Panc1 (cell line): ENCODE data around the gene KLK4. TPM values are rescaled to one million over a fixed set of nuclear protein-coding genes. Genes with fewer than 3 reads are reported as not detected.

Experiments
- ATAC-seq: fragments of 200-7000 bp; cut with Tn5 transposase; 2 replicates; pipeline ENCODE4 v1.9.1; 2020; ENCODE audit warnings: mild to moderate bottlenecking, moderate library complexity
- BruUV-seq: library from RNA; stranded (reverse); fragments of 400-500 nt; replicated peaks from 2 replicates; lab custom pipeline; 2021; lab: Mats Ljungman, UMichigan
- CTCF ChIA-PET: fragments of 300-600 bp; sonication (Branson Sonifier 250); formaldehyde crosslinking; loops from one replicate; lab custom pipeline; 2022; ENCODE audit warnings: antibody characterized with exemption; lab: Charles Lee
- POLR2A ChIA-PET: fragments of 300-600 bp; sonication (Branson Sonifier 250); formaldehyde crosslinking; loops from one replicate; lab custom pipeline; 2022; ENCODE audit warnings: antibody characterized with exemption; lab: Charles Lee
- DNase-seq: peaks from one replicate; pipeline ENCODE4 v3.0.0-alpha.2; 2010; ENCODE audit warnings: low read depth, low spot score
- H3K27ac ChIP-seq: 2 replicates; pipeline ENCODE4 v1.5.1; 2011; ENCODE audit warnings: mild to moderate bottlenecking, low read length, inconsistent platforms
- H3K27me3 ChIP-seq: fragments of 200-500 bp; sonication (Bioruptor generic); 2 replicates; pipeline ENCODE4 v1.6.0; 2014; ENCODE audit warnings: low read length, inconsistent platforms; ENCODE audit not compliant: control insufficient read depth, insufficient read depth
- H3K36me3 ChIP-seq: fragments of 200-500 bp; sonication (Bioruptor generic); 2 replicates; pipeline ENCODE4 v1.5.1; 2014; ENCODE audit warnings: inconsistent platforms, mild to moderate bottlenecking, low read length, moderate library complexity; ENCODE audit not compliant: control insufficient read depth, insufficient read depth
- H3K4me1 ChIP-seq: 2 replicates; pipeline ENCODE4 v1.5.1; 2011; ENCODE audit warnings: inconsistent platforms, mild to moderate bottlenecking, low read length, moderate library complexity; ENCODE audit not compliant: control insufficient read depth, insufficient read depth
- H3K4me3 ChIP-seq, 2 experiments: 2 replicates each; pipeline ENCODE4 v1.5.1; 2011 to 2012; ENCODE audit warnings: low read depth in 2 of 2, low read length in 2 of 2, mild to moderate bottlenecking in 2 of 2, inconsistent platforms in 1 of 2, moderate library complexity in 1 of 2
- H3K9me3 ChIP-seq: fragments of 200-500 bp; sonication (Bioruptor generic); 2 replicates; pipeline ENCODE4 v1.5.1; 2014; ENCODE audit warnings: low read depth, mild to moderate bottlenecking, inconsistent platforms, low read length, moderate library complexity; ENCODE audit not compliant: control insufficient read depth, insufficient read depth
- POLR2AphosphoS5 ChIP-seq: IDR thresholded peaks from 2 replicates; pipeline ENCODE4 v1.6.1; 2012; ENCODE audit warnings: mild to moderate bottlenecking, low read depth, low read length, moderate library complexity
- SIN3A ChIP-seq: IDR thresholded peaks from 2 replicates; pipeline ENCODE4 v1.6.1; 2012; ENCODE audit warnings: low read depth, mild to moderate bottlenecking, low read length, moderate library complexity, borderline replicate concordance; ENCODE audit not compliant: insufficient read depth
- TCF7L2 ChIP-seq: IDR thresholded peaks from 2 replicates; pipeline ENCODE4 v1.6.1; 2011; ENCODE audit warnings: mild to moderate bottlenecking, low read depth, low read length, inconsistent platforms
- in situ Hi-C: cut with HindIII; loops from 2 replicates; pipeline ENCODE4 v1.10.0; 2016; ENCODE audit warnings: low sequenced_read_pairs, low pct_unique_long_range_greater_than_20kb
- intact Hi-C: fragments of 100-400 bp; cut with micrococcal nuclease; formaldehyde crosslinking; loops from one replicate; pipeline ENCODE4 v1.10.0; 2022; ENCODE audit not compliant: unreplicated experiment
- total RNA-seq: library from RNA; stranded (reverse); gene quantifications from one replicate; pipeline ENCODE4 v1.2.1, GENCODE V29; 2021; ENCODE audit not compliant: unreplicated experiment
- TF ChIP-seq, protein P1 (sequence below): fragments of 450-650 bp; IDR thresholded peaks from 2 replicates; pipeline ENCODE4 v1.5.1; 2017; ENCODE audit warnings: mild to moderate bottlenecking
- TF ChIP-seq, protein P2 (sequence below), 2 experiments: IDR thresholded peaks; 2 replicates each; pipeline ENCODE4 v1.6.1; 2011 to 2012; ENCODE audit warnings: low read depth in 2 of 2, control low read depth in 1 of 2, low read length in 1 of 2, mild to moderate bottlenecking in 1 of 2, moderate library complexity in 1 of 2; ENCODE audit not compliant: insufficient read depth in 1 of 2

KLK4 gene
- total RNA-seq, 1 experiment from 2014 or later = not detected

DNA sequence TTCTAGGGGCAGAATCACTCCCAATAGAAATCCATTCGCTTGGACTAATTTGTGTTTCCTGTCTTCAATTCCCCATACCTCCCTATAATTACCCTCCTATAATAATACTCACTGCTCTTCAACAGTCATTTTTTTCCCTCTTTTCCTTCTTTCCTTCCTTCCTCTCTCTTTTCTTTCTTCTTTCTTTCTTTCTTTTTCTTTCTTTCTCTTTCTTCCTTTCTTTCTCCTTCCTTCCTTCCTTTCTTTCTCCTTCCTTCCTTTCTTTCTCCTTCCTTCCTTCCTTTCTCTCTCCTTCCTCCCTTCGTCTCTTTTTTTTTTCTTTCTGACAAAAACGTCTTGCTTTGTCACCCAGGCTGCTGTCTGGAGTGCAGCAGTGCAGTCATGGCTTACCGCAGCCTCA, 33.6 kb upstream of the KLK4 start:
- Histone ChIP-seq H3K4me3 (no peak overlapping the region), H3K4me1 (no peaks in the 10 kb centered on the region), H3K27ac (no peak overlapping the region), H3K27me3 (no peaks in the 10 kb centered on the region), H3K36me3 (no peaks in the 10 kb centered on the region), H3K9me3 (no peaks in the 10 kb centered on the region)
- BruUV-seq = no TSS peak
- TF ChIP-seq SIN3A (no peak), TCF7L2 (no peak)
- TF ChIP-seq, protein P1, sequence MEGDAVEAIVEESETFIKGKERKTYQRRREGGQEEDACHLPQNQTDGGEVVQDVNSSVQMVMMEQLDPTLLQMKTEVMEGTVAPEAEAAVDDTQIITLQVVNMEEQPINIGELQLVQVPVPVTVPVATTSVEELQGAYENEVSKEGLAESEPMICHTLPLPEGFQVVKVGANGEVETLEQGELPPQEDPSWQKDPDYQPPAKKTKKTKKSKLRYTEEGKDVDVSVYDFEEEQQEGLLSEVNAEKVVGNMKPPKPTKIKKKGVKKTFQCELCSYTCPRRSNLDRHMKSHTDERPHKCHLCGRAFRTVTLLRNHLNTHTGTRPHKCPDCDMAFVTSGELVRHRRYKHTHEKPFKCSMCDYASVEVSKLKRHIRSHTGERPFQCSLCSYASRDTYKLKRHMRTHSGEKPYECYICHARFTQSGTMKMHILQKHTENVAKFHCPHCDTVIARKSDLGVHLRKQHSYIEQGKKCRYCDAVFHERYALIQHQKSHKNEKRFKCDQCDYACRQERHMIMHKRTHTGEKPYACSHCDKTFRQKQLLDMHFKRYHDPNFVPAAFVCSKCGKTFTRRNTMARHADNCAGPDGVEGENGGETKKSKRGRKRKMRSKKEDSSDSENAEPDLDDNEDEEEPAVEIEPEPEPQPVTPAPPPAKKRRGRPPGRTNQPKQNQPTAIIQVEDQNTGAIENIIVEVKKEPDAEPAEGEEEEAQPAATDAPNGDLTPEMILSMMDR = no peak
- TF ChIP-seq, protein P2, sequence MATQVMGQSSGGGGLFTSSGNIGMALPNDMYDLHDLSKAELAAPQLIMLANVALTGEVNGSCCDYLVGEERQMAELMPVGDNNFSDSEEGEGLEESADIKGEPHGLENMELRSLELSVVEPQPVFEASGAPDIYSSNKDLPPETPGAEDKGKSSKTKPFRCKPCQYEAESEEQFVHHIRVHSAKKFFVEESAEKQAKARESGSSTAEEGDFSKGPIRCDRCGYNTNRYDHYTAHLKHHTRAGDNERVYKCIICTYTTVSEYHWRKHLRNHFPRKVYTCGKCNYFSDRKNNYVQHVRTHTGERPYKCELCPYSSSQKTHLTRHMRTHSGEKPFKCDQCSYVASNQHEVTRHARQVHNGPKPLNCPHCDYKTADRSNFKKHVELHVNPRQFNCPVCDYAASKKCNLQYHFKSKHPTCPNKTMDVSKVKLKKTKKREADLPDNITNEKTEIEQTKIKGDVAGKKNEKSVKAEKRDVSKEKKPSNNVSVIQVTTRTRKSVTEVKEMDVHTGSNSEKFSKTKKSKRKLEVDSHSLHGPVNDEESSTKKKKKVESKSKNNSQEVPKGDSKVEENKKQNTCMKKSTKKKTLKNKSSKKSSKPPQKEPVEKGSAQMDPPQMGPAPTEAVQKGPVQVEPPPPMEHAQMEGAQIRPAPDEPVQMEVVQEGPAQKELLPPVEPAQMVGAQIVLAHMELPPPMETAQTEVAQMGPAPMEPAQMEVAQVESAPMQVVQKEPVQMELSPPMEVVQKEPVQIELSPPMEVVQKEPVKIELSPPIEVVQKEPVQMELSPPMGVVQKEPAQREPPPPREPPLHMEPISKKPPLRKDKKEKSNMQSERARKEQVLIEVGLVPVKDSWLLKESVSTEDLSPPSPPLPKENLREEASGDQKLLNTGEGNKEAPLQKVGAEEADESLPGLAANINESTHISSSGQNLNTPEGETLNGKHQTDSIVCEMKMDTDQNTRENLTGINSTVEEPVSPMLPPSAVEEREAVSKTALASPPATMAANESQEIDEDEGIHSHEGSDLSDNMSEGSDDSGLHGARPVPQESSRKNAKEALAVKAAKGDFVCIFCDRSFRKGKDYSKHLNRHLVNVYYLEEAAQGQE (IDR thresholded peaks at IDR 0.05; ENCODE audit: insufficient read depth in 1 of 2, low read depth in 2 of 2, low read length in 1 of 2) = no peak
- in situ Hi-C loops (no loop called here), intact Hi-C loops (no loop called here)
- DNase-seq (no peak), ATAC-seq (no peak)
- ChIA-PET CTCF (no interaction called here), POLR2A (no interaction called here)

DNA sequence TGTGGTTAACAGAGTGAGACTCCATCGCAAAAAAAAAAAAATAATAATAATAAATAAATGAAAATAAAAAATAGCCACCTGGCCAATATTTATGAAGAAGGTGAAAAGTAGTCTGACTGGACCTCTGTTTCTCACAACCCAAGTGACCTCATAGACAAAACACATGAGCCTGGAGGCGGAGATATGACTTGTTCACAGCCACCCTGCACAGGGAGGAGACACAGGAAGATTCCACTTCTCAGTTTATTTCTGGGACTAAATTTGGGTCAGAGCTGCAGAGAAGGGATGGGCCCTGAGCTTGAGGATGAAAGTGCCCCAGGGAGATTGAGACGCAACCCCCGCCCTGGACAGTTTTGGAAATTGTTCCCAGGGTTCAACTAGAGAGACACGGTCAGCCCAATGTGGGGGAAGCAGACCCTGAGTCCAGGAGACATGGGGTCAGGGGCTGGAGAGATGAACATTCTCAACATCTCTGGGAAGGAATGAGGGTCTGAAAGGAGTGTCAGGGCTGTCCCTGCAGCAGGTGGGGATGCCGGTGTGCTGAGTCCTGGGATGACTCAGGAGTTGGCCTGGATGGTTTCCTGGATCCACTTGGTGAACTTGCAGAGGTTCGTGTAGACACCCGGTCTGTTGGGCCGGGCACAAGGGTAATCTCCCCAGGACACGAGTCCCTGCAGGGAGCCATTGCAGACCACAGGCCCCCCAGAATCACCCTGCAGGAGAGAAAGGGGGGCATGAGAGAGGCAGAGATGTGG, 32.1 kb upstream of the KLK4 start:
- in situ Hi-C loops = no loop called here
- Histone ChIP-seq H3K27ac (no peak overlapping the region), H3K4me1 (no peaks in the 10 kb centered on the region), H3K4me3 (no peak overlapping the region), H3K36me3 (no peaks in the 10 kb centered on the region), H3K9me3 (no peaks in the 10 kb centered on the region), H3K27me3 (no peaks in the 10 kb centered on the region)
- ChIA-PET CTCF (no interaction called here), POLR2A (no interaction called here)
- ATAC-seq (no peak), DNase-seq (no peak)
- TF ChIP-seq, protein P2 (IDR thresholded peaks at IDR 0.05; ENCODE audit: insufficient read depth in 1 of 2, low read depth in 2 of 2, low read length in 1 of 2) = no peak
- TF ChIP-seq TCF7L2 (no peak), POLR2AphosphoS5 (no peak), SIN3A (no peak)
- TF ChIP-seq, protein P1 = no peak
- no TSS peak for BruUV-seq
- intact Hi-C loops = no loop called here
